Activated CD4-positive, alpha-beta T cell treated with anti-CD3 and anti-CD28 coated beads, Interleukin-10, Interleukin-2, amounts not matched to agents 100 ng/mL and 50 ng/mL, durations not matched to agents 16 hours and 8 hours (primary cell): ENCODE results near the gene TTC28.
"Not testable (repeated sequence)": the region's sequence is repeated elsewhere in the genome, so short reads cannot be mapped to it uniquely, and the experiment has no call there.

Source experiments
- DNase-seq: peaks from one replicate; pipeline ENCODE4 v3.0.0-alpha.2; 2020

Gene TTC28

GRCh38 chr22:28220626-28221363 lies 458.8 kb downstream of the TTC28 start:
- no peak for DNase-seq

GRCh38 chr22:28217277-28217676 lies 462.4 kb downstream of the TTC28 start:
- DNase-seq = no peak

GRCh38 chr22:28214750-28215149 lies 464.9 kb downstream of the TTC28 start:
- not testable (repeated sequence) for DNase-seq

GRCh38 chr22:28209457-28209856 lies 470.2 kb downstream of the TTC28 start:
- DNase-seq = not testable (repeated sequence)

- DNase-seq = no peak
Observed at GRCh38 chr22:28208787-28209186, 470.9 kb downstream of the TTC28 start.

- no peak for DNase-seq
Observed at GRCh38 chr22:28208036-28208435, 471.6 kb downstream of the TTC28 start.

GRCh38 chr22:28207281-28208030 lies 472.2 kb downstream of the TTC28 start:
- DNase-seq = no peak

- no peak for DNase-seq
Observed at GRCh38 chr22:28205926-28206325, 473.7 kb downstream of the TTC28 start.

- DNase-seq = no peak
Observed at GRCh38 chr22:28204382-28204781, 475.3 kb downstream of the TTC28 start.

- no peak for DNase-seq
Observed at GRCh38 chr22:28203286-28203685, 476.4 kb downstream of the TTC28 start.

GRCh38 chr22:28198692-28199091 lies 480.9 kb downstream of the TTC28 start:
- DNase-seq = no peak

- not testable (repeated sequence) for DNase-seq
Observed at GRCh38 chr22:28191571-28191970, 488.1 kb downstream of the TTC28 start.

GRCh38 chr22:28188178-28188879 lies 491.3 kb downstream of the TTC28 start:
- DNase-seq = no peak

GRCh38 chr22:28187612-28188011 lies 492.0 kb downstream of the TTC28 start:
- no peak for DNase-seq

GRCh38 chr22:28186641-28187040 lies 493.0 kb downstream of the TTC28 start:
- DNase-seq = no peak

GRCh38 chr22:28185130-28185529 lies 494.5 kb downstream of the TTC28 start:
- DNase-seq = no peak

GRCh38 chr22:28183078-28183860 lies 496.4 kb downstream of the TTC28 start:
- no peak for DNase-seq

- DNase-seq = no peak
Observed at GRCh38 chr22:28180804-28181731, 498.6 kb downstream of the TTC28 start.

GRCh38 chr22:28179392-28179791 lies 500.2 kb downstream of the TTC28 start:
- DNase-seq = no peak

- no peak for DNase-seq
Observed at GRCh38 chr22:28175730-28176492, 503.7 kb downstream of the TTC28 start.

- DNase-seq = no peak
Observed at GRCh38 chr22:28174509-28174908, 505.1 kb downstream of the TTC28 start.
